Measurements from ENCODE around the gene NSDHL.

NSDHL gene

GRCh38 chrX:152844256-152844655 is 13.4 kb downstream of the NSDHL start:
- Histone ChIP-seq H3K4me3 (ENCODE audit: low read depth, low read length) (no peak overlapping the region), H2AFZ (ENCODE audit: low read length, unreplicated experiment) (no peak overlapping the region), H3K36me3 (ENCODE audit: insufficient read depth, low read length) (no peaks in the 10 kb centered on the region), H3K4me1 (ENCODE audit: control insufficient read depth, insufficient read depth, low read length, unreplicated experiment) (no peaks in the 10 kb centered on the region), H3K27ac (ENCODE audit: low read depth, low read length) (no peak overlapping the region), H3K27me3 (ENCODE audit: insufficient read depth, low read length) (no peaks in the 10 kb centered on the region), H3K79me2 (ENCODE audit: control insufficient read depth, insufficient read depth, low read length, unreplicated experiment) (peaks cover 13% of the 10 kb centered on the region)

GRCh38 chrX:152845618-152846240 is 14.9 kb downstream of the NSDHL start:
- H3K4me3 ChIP-seq (ENCODE audit: low read depth, low read length), result no peak overlapping the region
- H3K27me3 ChIP-seq (ENCODE audit: insufficient read depth, low read length), result no peaks in the 10 kb centered on the region
- H3K27ac ChIP-seq (ENCODE audit: low read depth, low read length), result no peak overlapping the region
- peaks cover 13% of the 10 kb centered on the region for H3K79me2 ChIP-seq (ENCODE audit: control insufficient read depth, insufficient read depth, low read length, unreplicated experiment)
- H3K36me3 ChIP-seq (ENCODE audit: insufficient read depth, low read length), result no peaks in the 10 kb centered on the region
- H3K4me1 ChIP-seq (ENCODE audit: control insufficient read depth, insufficient read depth, low read length, unreplicated experiment), result no peaks in the 10 kb centered on the region
- no peak overlapping the region for H2AFZ ChIP-seq (ENCODE audit: low read length, unreplicated experiment)

GRCh38 chrX:152847281-152847680 is 16.4 kb downstream of the NSDHL start:
- H3K36me3 ChIP-seq (ENCODE audit: insufficient read depth, low read length), result no peaks in the 10 kb centered on the region
- no peak overlapping the region for H3K27ac ChIP-seq (ENCODE audit: low read depth, low read length)
- H3K79me2 ChIP-seq (ENCODE audit: control insufficient read depth, insufficient read depth, low read length, unreplicated experiment), result peaks cover 13% of the 10 kb centered on the region
- H2AFZ ChIP-seq (ENCODE audit: low read length, unreplicated experiment), result no peak overlapping the region
- H3K4me3 ChIP-seq (ENCODE audit: low read depth, low read length), result no peak overlapping the region
- no peaks in the 10 kb centered on the region for H3K4me1 ChIP-seq (ENCODE audit: control insufficient read depth, insufficient read depth, low read length, unreplicated experiment)
- no peaks in the 10 kb centered on the region for H3K27me3 ChIP-seq (ENCODE audit: insufficient read depth, low read length)

- H3K79me2 ChIP-seq (ENCODE audit: control insufficient read depth, insufficient read depth, low read length, unreplicated experiment), result peaks cover 2% of the 10 kb centered on the region
- H3K4me3 ChIP-seq (ENCODE audit: low read depth, low read length), result no peak overlapping the region
- H3K36me3 ChIP-seq (ENCODE audit: insufficient read depth, low read length), result no peaks in the 10 kb centered on the region
- H3K27me3 ChIP-seq (ENCODE audit: insufficient read depth, low read length), result no peaks in the 10 kb centered on the region
- no peak overlapping the region for H2AFZ ChIP-seq (ENCODE audit: low read length, unreplicated experiment)
- no peaks in the 10 kb centered on the region for H3K4me1 ChIP-seq (ENCODE audit: control insufficient read depth, insufficient read depth, low read length, unreplicated experiment)
- no peak overlapping the region for H3K27ac ChIP-seq (ENCODE audit: low read depth, low read length)
These were observed 19.6 kb downstream of the NSDHL start for GRCh38 chrX:152850465-152850864.

GRCh38 chrX:152853986-152854385 is 23.1 kb downstream of the NSDHL start:
- Histone ChIP-seq H3K27me3 (ENCODE audit: insufficient read depth, low read length) (no peaks in the 10 kb centered on the region), H3K36me3 (ENCODE audit: insufficient read depth, low read length) (no peaks in the 10 kb centered on the region)

GRCh38 chrX:152861116-152861515 is 30.3 kb downstream of the NSDHL start:
- no peak overlapping the region for H2AFZ ChIP-seq (ENCODE audit: low read length, unreplicated experiment)
- no peak overlapping the region for H3K4me3 ChIP-seq (ENCODE audit: low read depth, low read length)
- no peaks in the 10 kb centered on the region for H3K79me2 ChIP-seq (ENCODE audit: control insufficient read depth, insufficient read depth, low read length, unreplicated experiment)
- no peaks in the 10 kb centered on the region for H3K4me1 ChIP-seq (ENCODE audit: control insufficient read depth, insufficient read depth, low read length, unreplicated experiment)
- H3K27ac ChIP-seq (ENCODE audit: low read depth, low read length), result no peak overlapping the region
- H3K27me3 ChIP-seq (ENCODE audit: insufficient read depth, low read length), result no peaks in the 10 kb centered on the region
- H3K36me3 ChIP-seq (ENCODE audit: insufficient read depth, low read length), result 0 out of 2 replicates have a peak, but pooled peaks cover 3% of the 10 kb centered on the region

More at GRCh38 chrX:152853986-152854385, 23.1 kb downstream of the NSDHL start:
- no peaks in the 10 kb centered on the region for H3K4me1 ChIP-seq (ENCODE audit: control insufficient read depth, insufficient read depth, low read length, unreplicated experiment)
- H3K4me3 ChIP-seq (ENCODE audit: low read depth, low read length), result no peak overlapping the region
- no peak overlapping the region for H3K27ac ChIP-seq (ENCODE audit: low read depth, low read length)
- H3K79me2 ChIP-seq (ENCODE audit: control insufficient read depth, insufficient read depth, low read length, unreplicated experiment), result no peaks in the 10 kb centered on the region
- no peak overlapping the region for H2AFZ ChIP-seq (ENCODE audit: low read length, unreplicated experiment)

- Histone ChIP-seq H2AFZ (ENCODE audit: low read length, unreplicated experiment) (no peak overlapping the region), H3K27me3 (ENCODE audit: insufficient read depth, low read length) (no peaks in the 10 kb centered on the region), H3K36me3 (ENCODE audit: insufficient read depth, low read length) (0 out of 2 replicates have a peak, but pooled peaks cover 3% of the 10 kb centered on the region), H3K4me1 (ENCODE audit: control insufficient read depth, insufficient read depth, low read length, unreplicated experiment) (no peaks in the 10 kb centered on the region), H3K79me2 (ENCODE audit: control insufficient read depth, insufficient read depth, low read length, unreplicated experiment) (no peaks in the 10 kb centered on the region), H3K4me3 (ENCODE audit: low read depth, low read length) (no peak overlapping the region), H3K27ac (ENCODE audit: low read depth, low read length) (no peak overlapping the region)
These were observed 31.0 kb downstream of the NSDHL start for GRCh38 chrX:152861826-152862225.

GRCh38 chrX:152865232-152865920 is 34.5 kb downstream of the NSDHL start:
- no peak overlapping the region for H3K27ac ChIP-seq (ENCODE audit: low read depth, low read length)
- no peaks in the 10 kb centered on the region for H3K4me1 ChIP-seq (ENCODE audit: control insufficient read depth, insufficient read depth, low read length, unreplicated experiment)
- H3K79me2 ChIP-seq (ENCODE audit: control insufficient read depth, insufficient read depth, low read length, unreplicated experiment), result no peaks in the 10 kb centered on the region
- no peak overlapping the region for H3K4me3 ChIP-seq (ENCODE audit: low read depth, low read length)
- H3K36me3 ChIP-seq (ENCODE audit: insufficient read depth, low read length), result 0 out of 2 replicates have a peak, but pooled peaks cover 3% of the 10 kb centered on the region
- no peak overlapping the region for H2AFZ ChIP-seq (ENCODE audit: low read length, unreplicated experiment)
- H3K27me3 ChIP-seq (ENCODE audit: insufficient read depth, low read length), result no peaks in the 10 kb centered on the region

GRCh38 chrX:152866386-152866785 is 35.5 kb downstream of the NSDHL start:
- H3K4me1 ChIP-seq (ENCODE audit: control insufficient read depth, insufficient read depth, low read length, unreplicated experiment), result no peaks in the 10 kb centered on the region
- no peak overlapping the region for H2AFZ ChIP-seq (ENCODE audit: low read length, unreplicated experiment)
- H3K27ac ChIP-seq (ENCODE audit: low read depth, low read length), result no peak overlapping the region
- H3K36me3 ChIP-seq (ENCODE audit: insufficient read depth, low read length), result 0 out of 2 replicates have a peak, but pooled peaks cover 3% of the 10 kb centered on the region
- no peak overlapping the region for H3K4me3 ChIP-seq (ENCODE audit: low read depth, low read length)
- no peaks in the 10 kb centered on the region for H3K27me3 ChIP-seq (ENCODE audit: insufficient read depth, low read length)
- H3K79me2 ChIP-seq (ENCODE audit: control insufficient read depth, insufficient read depth, low read length, unreplicated experiment), result no peaks in the 10 kb centered on the region

GRCh38 chrX:152869972-152870371 is 39.1 kb downstream of the NSDHL start:
- H2AFZ ChIP-seq (ENCODE audit: low read length, unreplicated experiment), result no peak overlapping the region
- H3K4me3 ChIP-seq (ENCODE audit: low read depth, low read length), result no peak overlapping the region
- no peaks in the 10 kb centered on the region for H3K79me2 ChIP-seq (ENCODE audit: control insufficient read depth, insufficient read depth, low read length, unreplicated experiment)
- 0 out of 2 replicates have a peak, but pooled peaks cover 3% of the 10 kb centered on the region for H3K36me3 ChIP-seq (ENCODE audit: insufficient read depth, low read length)
- H3K4me1 ChIP-seq (ENCODE audit: control insufficient read depth, insufficient read depth, low read length, unreplicated experiment), result no peaks in the 10 kb centered on the region
- H3K27ac ChIP-seq (ENCODE audit: low read depth, low read length), result no peak overlapping the region
- no peaks in the 10 kb centered on the region for H3K27me3 ChIP-seq (ENCODE audit: insufficient read depth, low read length)

- no peaks in the 10 kb centered on the region for H3K4me1 ChIP-seq (ENCODE audit: control insufficient read depth, insufficient read depth, low read length, unreplicated experiment)
- H2AFZ ChIP-seq (ENCODE audit: low read length, unreplicated experiment), result no peak overlapping the region
- H3K36me3 ChIP-seq (ENCODE audit: insufficient read depth, low read length), result no peaks in the 10 kb centered on the region
- no peak overlapping the region for H3K4me3 ChIP-seq (ENCODE audit: low read depth, low read length)
- H3K27ac ChIP-seq (ENCODE audit: low read depth, low read length), result no peak overlapping the region
- no peaks in the 10 kb centered on the region for H3K79me2 ChIP-seq (ENCODE audit: control insufficient read depth, insufficient read depth, low read length, unreplicated experiment)
- H3K27me3 ChIP-seq (ENCODE audit: insufficient read depth, low read length), result no peaks in the 10 kb centered on the region
These were observed 40.4 kb downstream of the NSDHL start for GRCh38 chrX:152871260-152871659.
